Activated CD4-positive, alpha-beta T cell treated with anti-CD3 and anti-CD28 coated beads for 1 hour (primary cell): ENCODE measurements around the gene EIF5B.
A peak's percentile ranks its signal among the peaks of the same experiment; 100 is the strongest.
"Not testable (repeated sequence)": the region's sequence is repeated elsewhere in the genome, so short reads cannot be mapped to it uniquely, and the experiment has no call there.

Source experiments
- DNase-seq: peaks from one replicate; pipeline ENCODE4 v3.0.0-alpha.2; 2020

EIF5B gene

GRCh38 chr2:99337113-99338028, at the start of gene EIF5B:
Gene EIF5B, plus strand, starts transcription at chr2:99337389. Its CDS starts 166 bp downstream, at chr2:99337555.
- peak; percentile 87 for DNase-seq

- DNase-seq: no peak
Observed at GRCh38 chr2:99297994-99298393, 39.2 kb upstream of the EIF5B start.

- no peak for DNase-seq
Observed at GRCh38 chr2:99299580-99299979, 37.6 kb upstream of the EIF5B start.

GRCh38 chr2:99301097-99301496, 36.1 kb upstream of the EIF5B start, which contains the start of gene LYG1:
Gene LYG1, minus strand, starts transcription at chr2:99301197. Its CDS starts 5,527 bp downstream, at chr2:99295670.
- DNase-seq: not testable (repeated sequence)

- DNase-seq: no peak
Observed at GRCh38 chr2:99317161-99317872, 19.9 kb upstream of the EIF5B start.

- not testable (repeated sequence) for DNase-seq
Observed at GRCh38 chr2:99317873-99318200, 19.4 kb upstream of the EIF5B start.

GRCh38 chr2:99325384-99325783, 11.8 kb upstream of the EIF5B start:
- no peak for DNase-seq

- DNase-seq: peak; percentile 96
Observed at GRCh38 chr2:99335911-99336803, 1.0 kb upstream of the EIF5B start, which contains the start of gene TXNDC9. Gene TXNDC9, minus strand, starts transcription at chr2:99336333. Its CDS starts 3,123 bp downstream, at chr2:99333210.

GRCh38 chr2:99336804-99337112, 431 bp upstream of the EIF5B start:
- no peak for DNase-seq

- no peak for DNase-seq
Observed at GRCh38 chr2:99338029-99338585, 918 bp downstream of the EIF5B start.

GRCh38 chr2:99340669-99341236, 3.6 kb downstream of the EIF5B start:
- DNase-seq: no peak

- DNase-seq: no peak
Observed at GRCh38 chr2:99342536-99342935, 5.3 kb downstream of the EIF5B start.

GRCh38 chr2:99345446-99345845, 8.3 kb downstream of the EIF5B start:
- not testable (repeated sequence) for DNase-seq

GRCh38 chr2:99346218-99346617, 9.0 kb downstream of the EIF5B start:
- no peak for DNase-seq

GRCh38 chr2:99348173-99348572, 11.0 kb downstream of the EIF5B start:
- DNase-seq: no peak

GRCh38 chr2:99350194-99350593, 13.0 kb downstream of the EIF5B start:
- no peak for DNase-seq

GRCh38 chr2:99354070-99354469, 16.9 kb downstream of the EIF5B start:
- DNase-seq: no peak

- DNase-seq: not testable (repeated sequence)
Observed at GRCh38 chr2:99354825-99355224, 17.6 kb downstream of the EIF5B start.

GRCh38 chr2:99356853-99357252, 19.7 kb downstream of the EIF5B start:
- no peak for DNase-seq

- DNase-seq: no peak
Observed at GRCh38 chr2:99365661-99366060, 28.5 kb downstream of the EIF5B start.

GRCh38 chr2:99368854-99369253, 31.7 kb downstream of the EIF5B start:
- DNase-seq: not testable (repeated sequence)

GRCh38 chr2:99373144-99373543, 36.0 kb downstream of the EIF5B start:
- no peak for DNase-seq
